GM21737 (cell line): ENCODE results near the gene POLD1.

Experiments used
- ATAC-seq: cut with Tn5 transposase; IDR thresholded peaks from one replicate; pipeline ENCODE4 v1.9.1; 2021; ENCODE audit warnings: mild to moderate bottlenecking, moderate library complexity; ENCODE audit not compliant: unreplicated experiment

The POLD1 gene

DNA sequence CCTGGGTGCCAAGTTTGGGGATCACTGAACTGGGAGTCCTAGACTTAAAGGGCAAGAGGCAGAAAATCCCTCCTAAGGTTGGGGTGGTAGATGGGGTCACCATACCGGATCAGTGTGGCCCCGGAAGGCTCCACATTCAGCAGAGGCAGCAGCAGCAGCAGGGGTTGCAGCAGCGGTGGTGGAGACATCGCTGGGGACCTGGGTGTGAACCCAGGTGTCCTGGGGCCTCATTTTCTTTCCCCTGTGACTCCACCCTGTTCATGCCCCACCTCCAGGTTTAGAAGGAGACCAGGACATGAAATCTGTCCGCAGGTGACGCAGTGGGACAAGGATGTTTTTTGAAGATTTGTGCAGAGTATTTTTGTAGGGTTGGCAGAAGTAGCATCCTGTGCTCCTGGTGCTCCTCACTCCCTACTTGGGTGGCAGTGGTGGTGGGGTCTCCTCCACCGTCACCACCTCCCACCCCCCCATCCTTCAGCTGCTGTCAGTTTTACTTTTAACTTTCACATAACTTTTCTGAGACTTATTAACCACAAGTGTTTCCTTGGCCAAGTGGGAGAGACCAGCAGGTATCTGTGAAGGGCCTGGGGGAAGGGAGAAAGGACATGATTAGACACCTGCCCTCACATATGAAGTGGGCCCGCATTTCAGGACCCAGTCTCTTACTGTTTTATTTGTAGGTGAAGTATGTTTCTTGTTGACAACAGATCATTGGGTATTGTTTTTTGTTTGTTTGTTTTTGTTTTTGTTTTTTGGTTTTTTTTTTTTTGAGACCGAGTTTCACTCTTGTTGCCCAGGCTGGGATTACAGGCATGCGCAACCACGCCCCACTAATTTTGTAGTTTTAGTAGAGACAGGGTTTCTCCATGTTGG lies 18.5 kb upstream of the POLD1 start, which contains the start of gene NAPSA:
Gene NAPSA, minus strand, starts transcription at position 206 of the 873 bp plus-strand sequence. Its CDS starts 18 bp downstream, at position 188.
- no peak for ATAC-seq

DNA sequence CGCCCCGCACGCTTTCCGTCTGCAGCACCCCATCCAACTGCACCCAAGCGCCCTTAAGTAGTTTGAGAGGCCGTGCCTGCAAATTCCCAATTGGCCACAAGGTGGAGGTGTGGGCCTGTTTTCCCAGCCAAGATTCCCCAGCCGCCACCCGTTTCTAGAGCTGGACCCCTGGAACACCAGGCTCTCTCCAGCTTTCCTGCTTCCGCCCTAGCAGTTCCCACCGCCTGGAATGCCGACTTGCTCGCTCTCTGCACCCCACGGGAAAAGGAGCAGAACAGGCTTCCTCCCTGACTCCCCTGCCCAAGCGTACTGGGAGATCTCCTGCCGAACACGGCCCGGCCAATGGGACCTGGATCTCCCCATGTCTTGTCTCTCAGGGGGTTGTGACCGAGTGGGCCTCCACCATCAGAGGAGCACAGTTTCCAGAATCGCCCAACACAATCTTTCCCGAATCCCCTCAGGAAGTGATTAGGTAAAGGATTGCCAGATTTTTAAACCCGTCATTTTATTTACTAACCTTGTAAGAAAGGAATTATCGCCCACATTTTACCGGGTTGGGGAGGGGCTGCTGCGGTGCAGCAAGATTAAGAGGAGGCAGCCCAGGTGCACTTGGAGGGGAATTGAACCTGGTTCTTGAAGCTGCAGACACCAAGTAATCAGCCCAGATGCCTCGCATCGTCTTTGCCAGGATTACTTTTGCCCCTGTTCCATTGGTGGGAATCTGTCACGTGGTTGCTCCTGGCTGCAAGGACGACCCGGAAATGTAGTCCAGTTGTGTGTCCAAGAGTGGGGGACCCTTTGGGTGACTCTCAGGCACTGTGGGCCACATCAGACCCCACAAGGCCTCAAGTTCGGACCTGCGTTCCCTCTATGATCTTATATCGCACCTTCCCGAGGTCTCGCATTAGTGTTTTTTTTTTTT lies 15.2 kb upstream of the POLD1 start:
- ATAC-seq: peak; percentile 52

DNA sequence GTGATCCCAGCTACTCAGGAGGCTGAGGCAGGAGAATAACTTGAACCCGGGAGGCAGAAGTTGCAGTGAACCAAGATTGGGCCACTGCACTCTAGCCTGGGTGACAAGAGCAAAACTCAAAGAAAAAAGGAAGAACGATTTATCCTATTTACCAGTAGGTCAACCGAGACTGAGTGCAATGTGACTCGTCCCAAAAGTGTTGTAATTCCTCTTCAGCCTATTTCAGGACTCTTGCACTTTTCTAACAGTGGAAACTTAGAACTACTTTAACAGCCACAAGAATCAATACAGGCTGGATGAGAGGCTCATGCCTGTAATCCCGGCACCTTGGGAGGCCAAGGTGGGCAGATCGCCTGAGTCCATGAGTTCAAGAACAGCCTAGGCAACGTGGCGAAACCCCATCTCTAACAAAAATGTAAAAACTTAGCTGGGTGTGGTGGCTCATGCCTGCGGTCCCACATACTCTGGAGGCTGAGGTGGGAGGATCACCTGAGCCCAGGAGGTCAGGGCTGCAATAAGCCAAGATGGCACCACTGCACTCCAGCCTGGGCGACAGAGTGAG lies 12.2 kb upstream of the POLD1 start:
- ATAC-seq: no peak

DNA sequence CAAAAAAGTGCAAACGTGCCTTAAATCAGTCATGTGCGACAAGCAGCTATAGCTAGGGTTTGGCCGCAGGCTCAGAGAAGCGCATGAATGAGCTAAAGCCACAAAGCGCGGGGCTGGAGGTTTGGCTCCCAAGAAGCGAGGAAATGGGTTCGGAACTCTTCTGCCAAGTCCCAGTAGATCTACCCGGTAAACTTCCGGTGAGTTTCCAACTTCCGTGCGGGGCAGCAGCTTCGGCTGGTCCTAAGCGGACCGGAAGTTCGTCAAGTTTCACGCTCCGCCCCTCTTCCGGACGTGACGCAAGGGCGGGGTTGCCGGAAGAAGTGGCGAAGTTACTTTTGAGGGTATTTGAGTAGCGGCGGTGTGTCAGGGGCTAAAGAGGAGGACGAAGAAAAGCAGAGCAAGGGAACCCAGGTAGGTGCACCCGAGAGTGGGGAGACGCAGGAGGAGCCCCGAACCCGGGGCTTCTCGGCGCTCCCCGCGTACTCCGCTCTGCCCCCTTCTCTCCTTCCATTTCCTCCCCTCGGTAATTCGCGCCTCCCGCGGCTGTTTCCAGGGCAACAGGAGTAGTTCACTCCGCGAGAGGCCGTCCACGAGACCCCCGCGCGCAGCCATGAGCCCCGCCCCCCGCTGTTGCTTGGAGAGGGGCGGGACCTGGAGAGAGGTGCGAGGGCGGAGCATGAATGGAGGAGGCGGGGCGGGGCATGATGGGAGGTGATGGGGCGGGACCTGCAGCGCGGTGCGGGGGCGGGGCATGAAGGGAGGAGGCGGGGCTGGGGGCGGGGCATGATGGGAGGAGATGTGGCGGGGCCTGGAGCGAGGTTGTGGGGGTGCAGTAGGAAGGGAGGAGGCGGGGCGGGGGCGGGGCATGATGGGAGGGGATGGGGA lies 7.7 kb upstream of the POLD1 start, which contains the start of gene NR1H2:
Gene NR1H2, plus strand, starts transcription at position 292 of the 885 bp plus-strand sequence. CDS start 1,149 bp downstream, outside the sequence.
- ATAC-seq: peak; percentile 70

DNA sequence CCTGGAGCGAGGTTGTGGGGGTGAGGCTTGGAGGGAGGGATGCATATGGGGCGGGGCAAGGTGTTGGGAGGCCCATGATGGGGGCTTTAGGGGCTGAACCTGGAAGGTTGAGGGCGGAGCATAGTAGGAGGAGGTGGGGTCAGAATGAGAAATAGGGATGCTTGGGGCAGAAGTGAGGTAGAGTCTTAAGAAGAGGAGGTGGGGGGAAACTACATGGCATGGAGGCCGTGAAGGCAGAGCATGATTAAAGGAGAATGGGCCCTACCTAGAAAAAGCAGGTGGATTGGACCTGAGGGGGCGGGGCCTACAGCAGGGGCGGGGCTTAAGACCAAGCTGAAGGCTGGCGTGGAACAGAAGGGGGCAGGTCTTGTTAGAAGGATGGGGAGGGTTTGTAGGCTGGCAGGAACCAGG lies 7.1 kb upstream of the POLD1 start:
- ATAC-seq: peak; percentile 13

DNA sequence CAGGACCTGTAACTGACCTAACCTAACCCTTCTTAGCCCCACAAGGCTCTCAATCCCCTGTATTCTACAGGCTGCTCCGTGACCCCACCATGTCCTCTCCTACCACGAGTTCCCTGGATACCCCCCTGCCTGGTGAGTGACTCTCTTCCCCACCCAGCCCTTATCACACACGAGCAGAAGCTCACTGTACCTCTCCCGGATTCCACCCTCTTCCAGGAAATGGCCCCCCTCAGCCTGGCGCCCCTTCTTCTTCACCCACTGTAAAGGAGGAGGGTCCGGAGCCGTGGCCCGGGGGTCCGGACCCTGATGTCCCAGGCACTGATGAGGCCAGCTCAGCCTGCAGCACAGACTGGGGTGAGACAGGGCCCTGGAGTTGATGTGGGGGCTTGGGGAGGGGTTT lies 6.6 kb upstream of the POLD1 start:
- ATAC-seq: no peak

DNA sequence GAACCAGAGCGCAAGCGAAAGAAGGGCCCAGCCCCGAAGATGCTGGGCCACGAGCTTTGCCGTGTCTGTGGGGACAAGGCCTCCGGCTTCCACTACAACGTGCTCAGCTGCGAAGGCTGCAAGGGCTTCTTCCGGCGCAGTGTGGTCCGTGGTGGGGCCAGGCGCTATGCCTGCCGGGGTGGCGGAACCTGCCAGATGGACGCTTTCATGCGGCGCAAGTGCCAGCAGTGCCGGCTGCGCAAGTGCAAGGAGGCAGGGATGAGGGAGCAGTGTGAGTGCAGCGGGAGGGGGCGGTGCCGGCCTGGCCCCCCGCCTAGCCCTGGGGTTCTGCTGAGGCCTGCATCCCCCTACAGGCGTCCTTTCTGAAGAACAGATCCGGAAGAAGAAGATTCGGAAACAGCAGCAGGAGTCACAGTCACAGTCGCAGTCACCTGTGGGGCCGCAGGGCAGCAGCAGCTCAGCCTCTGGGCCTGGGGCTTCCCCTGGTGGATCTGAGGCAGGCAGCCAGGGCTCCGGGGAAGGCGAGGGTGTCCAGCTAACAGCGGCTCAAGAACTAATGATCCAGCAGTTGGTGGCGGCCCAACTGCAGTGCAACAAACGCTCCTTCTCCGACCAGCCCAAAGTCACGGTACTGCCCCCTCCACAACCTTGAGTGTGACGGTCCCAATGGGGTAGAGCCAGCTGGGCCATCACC lies 5.8 kb upstream of the POLD1 start:
- ATAC-seq: no peak

DNA sequence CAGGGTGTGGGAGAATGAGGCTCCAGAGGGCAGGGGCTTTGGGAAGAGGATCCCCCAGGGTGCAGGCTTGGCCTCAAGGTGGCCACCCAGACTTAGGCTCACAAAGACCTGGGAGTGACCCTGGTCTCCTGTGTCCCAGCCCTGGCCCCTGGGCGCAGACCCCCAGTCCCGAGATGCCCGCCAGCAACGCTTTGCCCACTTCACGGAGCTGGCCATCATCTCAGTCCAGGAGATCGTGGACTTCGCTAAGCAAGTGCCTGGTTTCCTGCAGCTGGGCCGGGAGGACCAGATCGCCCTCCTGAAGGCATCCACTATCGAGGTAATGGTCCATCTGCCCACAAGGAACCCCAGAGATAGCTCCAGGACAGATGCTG lies 5.3 kb upstream of the POLD1 start:
- no peak for ATAC-seq

DNA sequence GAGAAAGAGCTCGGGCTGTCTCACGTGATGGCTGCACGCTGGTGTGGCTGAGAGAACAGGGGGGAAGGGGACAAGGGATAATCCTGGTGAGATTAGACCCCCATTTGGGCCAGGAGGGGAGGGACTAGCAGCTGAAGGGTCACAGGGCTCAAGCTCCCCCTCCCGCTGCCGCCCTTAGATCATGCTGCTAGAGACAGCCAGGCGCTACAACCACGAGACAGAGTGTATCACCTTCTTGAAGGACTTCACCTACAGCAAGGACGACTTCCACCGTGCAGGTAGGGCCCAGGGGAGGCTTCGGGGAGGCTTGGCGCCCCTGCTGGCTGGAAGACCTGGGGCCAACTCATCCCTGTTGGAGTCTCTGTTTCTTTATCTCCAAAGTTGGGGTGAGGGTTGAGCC lies 4.5 kb upstream of the POLD1 start:
- ATAC-seq: no peak

DNA sequence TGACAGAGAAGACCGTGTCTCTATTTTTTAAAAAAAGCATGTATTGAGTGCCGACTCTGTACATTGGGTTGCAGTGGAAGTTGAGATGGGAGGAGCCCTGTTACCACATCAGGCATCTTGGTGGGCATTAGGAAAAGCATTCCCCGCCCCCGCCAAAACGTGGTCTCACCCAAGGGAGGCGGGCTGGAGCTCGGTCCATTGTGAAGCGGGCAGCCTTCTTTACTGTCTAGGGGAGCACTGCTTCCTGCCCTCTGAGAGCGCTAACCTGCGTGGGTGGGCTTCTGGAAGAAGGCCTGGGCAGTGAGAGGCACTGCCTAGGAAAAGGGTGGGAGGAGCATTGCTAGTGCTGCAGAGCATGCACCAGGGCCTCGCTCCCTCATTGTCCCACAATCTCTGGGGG lies 4.0 kb upstream of the POLD1 start:
- ATAC-seq: no peak

DNA sequence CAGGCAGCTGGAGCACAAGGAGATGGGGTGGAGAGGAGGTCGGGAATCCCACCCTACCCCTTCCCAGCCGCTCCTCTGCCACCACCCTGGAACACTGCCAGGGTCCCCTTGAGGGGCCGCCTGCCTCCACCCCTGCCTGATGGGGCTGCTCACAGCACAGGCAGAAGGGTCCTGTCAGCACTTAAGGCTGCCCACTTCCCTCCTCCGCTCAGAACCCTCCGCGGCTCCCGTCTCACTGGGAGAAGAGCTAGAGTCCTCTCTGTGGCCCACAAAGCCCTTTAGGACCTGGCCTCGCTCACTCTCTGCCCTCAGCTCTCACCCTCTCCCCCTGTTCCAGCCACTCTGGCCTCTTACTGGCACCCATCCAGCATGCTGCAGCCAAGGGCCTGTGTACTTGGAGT lies 3.4 kb upstream of the POLD1 start:
- no peak for ATAC-seq

DNA sequence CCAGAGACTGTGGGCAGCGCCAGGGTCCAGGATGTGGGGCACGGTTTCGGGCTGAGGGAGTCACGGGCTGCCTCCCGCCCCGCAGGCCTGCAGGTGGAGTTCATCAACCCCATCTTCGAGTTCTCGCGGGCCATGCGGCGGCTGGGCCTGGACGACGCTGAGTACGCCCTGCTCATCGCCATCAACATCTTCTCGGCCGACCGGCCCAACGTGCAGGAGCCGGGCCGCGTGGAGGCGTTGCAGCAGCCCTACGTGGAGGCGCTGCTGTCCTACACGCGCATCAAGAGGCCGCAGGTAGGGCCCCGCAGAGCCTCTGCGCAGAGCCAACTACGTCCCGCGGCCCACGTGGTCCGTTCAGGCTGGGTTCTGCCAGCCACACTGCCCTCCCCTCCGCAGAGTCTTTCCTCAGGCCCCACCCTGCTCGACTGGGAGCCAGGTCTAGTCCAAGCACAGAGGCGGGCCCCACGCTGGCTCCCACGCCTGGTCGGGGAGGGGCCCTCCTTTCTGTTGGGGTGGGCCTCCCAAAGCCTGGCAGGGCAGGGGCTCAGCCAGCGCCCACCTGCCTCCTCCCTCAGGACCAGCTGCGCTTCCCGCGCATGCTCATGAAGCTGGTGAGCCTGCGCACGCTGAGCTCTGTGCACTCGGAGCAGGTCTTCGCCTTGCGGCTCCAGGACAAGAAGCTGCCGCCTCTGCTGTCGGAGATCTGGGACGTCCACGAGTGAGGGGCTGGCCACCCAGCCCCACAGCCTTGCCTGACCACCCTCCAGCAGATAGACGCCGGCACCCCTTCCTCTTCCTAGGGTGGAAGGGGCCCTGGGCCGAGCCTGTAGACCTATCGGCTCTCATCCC lies 2.0 kb upstream of the POLD1 start:
- no peak for ATAC-seq

DNA sequence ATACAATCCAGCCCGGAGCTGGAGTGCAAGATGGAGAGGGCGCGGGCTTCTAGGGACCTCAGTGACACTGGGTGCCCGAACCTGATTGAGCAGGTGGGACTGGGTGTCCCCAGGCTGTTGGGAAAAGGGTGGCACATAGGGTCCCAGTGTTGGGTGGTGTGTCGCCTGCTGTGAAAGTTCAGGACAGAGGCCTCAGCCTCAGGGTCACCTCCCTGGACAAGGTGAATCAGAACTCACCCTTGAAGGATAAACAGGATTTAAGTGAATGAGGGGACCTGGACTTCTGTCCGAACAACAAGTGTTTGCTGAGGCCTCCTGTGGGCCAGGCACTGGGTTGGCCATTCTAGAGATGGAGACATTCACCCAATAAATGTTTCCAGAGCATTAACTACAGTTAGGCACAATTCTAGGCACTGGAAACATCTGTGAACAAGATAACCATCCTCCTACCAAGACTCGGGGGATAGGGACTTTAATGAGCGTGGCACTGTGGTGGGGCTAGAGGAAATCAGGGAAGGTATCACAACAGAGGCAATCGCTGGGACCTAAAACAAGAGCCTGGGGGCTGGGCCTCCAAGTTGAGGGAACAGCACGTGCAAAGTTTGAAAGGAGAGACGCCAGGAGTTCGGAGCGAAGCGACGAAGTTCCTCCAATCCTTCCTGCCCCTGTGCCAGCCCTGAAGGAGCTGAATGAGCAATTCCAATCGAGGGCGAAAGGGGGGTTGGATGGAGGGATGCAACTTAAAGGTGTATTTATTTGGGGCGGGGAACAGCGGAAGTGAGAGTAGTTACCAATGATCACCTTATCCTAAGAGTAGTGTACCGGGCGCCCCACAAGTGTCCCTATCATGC lies 921 bp upstream of the POLD1 start:
- no peak for ATAC-seq

DNA sequence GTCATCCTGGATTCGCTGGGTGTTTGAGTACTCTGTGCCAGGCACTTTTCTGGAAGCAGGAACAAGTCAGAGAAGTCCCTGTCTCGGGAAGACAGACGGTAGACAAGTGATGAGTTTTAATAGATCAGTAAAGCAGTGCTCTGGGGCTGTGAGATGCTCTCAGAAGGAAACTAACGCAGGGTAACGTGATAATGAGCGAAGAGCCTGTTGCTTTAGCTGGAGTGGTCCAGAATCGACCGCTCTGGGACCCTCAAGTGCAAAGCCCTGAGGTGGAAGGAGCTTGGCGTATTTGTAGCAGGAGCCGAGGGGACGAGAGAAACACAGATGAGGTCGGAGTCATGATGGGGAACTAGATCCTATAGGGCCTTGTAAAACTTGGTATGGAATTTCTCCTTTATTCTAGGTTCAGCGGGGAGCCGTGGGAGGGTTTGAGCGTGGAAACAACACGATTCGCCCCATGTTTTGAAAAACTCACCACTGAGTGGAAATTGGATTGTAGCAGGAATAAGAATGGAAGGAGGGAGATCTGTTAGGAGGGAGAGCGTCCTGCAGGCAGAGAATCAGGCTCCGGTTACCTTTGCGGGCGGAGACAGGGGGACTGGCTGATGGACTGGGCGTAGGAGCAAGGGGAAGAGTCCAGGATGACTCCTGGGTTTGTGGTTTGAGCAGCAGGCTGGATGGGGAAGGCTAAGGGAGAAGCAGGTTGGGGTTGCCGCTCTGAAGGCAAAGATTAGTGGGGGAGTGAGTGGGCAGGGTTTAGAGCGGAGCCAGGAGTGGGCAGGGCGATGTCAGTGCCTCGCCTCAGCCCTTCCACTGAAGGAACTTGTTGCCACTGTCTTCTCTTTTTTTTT lies 763 bp downstream of the POLD1 start:
- ATAC-seq: no peak

DNA sequence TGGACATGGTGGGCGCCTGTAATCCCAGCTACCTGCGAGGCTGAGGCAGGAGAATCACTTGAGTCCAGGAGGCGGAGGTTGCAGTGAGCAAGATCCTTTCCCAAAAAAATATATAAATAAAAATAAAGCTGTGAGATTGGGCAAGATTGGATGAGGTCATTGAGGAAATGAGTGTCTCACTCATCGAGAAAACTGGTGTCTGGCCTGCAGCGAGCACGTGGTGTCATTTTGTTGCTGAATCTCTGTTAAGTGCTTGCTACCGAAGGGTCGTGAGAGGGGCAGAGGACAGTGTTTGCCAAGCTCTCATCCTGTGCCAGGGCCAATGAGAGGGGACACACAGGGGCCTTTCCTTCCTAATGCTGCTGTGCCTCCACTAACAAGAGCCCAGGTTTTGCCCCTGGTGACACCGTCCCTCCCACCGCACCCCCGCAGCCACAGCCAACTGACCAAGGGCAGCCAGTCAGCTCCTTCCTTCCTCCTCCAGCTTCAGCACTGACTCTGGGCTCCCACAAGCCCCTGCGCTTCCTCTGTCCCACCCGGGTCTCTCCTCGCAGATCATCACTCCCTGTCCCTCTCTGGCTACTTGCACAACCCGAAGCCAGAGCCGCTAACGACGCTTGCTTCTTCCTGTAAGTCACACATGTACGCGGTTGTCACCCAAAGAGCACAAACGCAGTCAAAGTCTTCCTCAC lies 3.2 kb downstream of the POLD1 start:
- no peak for ATAC-seq

DNA sequence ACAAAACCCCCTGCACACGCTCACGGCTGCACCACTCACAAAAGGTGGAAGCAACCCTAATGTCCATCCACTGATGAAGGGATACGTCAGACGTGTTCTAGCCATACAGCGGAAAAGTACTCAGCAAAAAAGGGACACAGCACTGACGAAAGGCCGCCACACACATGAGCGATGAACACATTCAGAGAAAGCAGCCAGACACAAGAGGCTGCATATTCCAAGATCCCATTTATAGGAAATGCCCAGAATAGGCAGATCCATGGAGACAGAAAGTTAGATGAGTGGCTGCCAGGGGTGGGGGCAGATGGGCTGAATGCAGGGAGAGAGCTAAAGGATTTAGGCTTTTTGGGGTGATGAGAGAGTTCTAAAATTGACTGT lies 3.7 kb downstream of the POLD1 start:
- no peak for ATAC-seq
